Fibroblast of skin of right biceps (primary cell): ENCODE measurements around the gene ABLIM1.

Experiments
- DNase-seq: peaks from one replicate; pipeline ENCODE4 v3.0.0-alpha.2; 2013

ABLIM1 gene

DNA sequence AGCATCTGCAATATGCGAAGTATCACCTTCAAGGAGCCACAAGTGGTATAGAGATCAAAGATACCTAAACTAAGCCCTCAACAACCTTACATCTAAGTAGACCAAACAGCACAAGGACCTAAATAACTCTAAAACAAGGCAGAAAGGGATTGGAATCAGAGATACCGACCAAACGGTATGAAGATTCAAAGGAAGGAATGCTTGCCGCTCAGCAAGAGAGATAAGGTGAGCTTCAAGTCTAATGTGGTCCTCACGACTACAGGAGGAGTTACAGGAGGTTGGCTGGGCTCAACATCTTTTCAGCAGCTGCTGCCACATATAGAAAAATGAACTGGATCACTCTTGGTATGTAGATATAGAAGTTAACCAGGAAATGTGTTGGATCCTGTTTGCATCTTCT is 11.6 kb downstream of the ABLIM1 start:
- DNase-seq = no peak

DNA sequence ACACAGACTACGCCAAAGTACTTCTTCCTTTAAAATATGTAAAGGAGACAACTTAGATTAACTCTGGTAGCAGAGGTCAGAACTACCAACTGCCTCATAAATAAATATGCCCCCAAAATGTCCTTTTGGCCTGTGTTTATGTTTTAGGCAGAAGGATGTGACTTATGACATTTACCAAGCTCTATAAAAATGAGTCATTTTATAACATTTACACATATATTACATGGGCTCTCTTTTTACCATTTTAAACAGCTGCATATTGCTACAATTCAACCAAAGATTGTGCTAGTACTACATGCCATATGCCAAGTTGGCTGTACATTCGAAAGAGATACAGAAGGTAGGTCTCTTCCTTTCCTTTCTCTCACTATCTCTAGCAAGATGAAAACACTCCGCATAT is 12.4 kb downstream of the ABLIM1 start:
- no peak for DNase-seq

DNA sequence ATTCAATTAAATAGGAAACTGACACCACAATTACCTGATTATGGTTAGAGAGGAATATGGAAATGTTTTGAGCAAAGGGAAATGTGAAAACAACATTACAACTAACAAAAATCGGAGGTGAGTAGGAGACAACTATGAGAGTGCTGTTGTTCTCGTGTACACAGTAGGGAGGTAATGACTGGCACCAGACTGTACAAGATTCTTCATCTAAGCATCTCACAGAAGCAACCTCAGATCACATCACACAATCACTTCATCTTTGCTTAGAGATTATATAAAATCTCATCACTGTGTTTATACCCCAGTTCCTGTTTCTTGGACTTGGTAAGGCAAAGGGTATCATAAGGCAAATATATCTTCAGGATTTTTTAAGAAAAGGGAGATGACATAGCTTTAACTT is 14.9 kb downstream of the ABLIM1 start:
- DNase-seq = no peak

DNA sequence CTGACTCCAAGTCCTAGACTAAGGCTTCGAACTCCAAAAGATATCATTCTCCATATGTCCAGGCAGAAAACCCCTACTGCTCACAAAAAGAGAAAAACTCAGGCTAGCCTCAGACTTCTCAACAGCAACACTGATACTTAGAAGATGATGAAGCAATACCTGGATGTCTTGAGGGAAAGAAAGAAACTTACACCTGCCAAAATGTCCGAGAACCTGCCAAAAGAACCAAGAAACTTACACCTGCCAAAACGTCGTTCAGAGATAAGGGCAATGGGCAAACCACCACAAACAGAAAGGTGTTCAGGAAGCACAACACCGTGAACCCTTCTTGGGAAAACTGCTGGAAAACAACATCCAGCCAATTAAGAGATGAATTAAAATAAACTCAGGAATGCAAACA is 15.3 kb downstream of the ABLIM1 start:
- no peak for DNase-seq

DNA sequence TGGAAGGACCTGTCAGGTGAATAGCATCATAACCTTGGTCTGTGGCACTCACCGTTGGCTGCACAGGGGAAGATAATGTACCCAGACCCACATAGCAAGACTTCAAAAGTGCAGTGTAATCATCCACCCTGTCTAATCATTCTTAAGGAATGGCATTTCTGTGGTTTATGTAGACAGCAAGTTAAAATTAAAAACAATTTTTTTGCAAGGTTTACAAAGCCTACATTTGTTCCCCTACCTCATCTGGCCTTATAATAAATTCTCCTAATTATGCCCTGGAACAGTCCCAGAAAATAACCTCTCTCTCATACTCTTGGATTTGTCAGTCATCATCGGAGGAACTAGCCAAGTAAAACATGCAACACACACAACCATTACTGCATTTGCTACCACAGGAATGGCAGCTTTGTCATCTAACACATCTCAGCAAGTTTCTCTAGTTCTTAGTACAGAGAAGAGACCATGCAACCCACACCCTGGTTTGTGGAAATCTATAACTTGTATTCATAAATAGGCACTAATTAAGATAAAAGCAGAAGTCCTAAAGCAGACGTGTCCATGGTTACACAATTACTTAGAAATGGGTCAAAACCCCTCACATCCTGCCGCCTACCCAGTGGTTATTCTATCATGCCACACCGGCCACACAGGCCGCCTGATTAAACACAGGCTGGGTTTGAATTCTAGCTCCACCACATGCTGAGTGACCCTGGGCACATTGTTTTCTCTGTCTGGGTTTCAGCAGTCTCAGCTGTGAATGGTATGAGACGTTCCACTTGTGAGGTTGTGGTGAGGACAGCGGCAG is 19.1 kb downstream of the ABLIM1 start:
- peak; percentile 97 for DNase-seq

DNA sequence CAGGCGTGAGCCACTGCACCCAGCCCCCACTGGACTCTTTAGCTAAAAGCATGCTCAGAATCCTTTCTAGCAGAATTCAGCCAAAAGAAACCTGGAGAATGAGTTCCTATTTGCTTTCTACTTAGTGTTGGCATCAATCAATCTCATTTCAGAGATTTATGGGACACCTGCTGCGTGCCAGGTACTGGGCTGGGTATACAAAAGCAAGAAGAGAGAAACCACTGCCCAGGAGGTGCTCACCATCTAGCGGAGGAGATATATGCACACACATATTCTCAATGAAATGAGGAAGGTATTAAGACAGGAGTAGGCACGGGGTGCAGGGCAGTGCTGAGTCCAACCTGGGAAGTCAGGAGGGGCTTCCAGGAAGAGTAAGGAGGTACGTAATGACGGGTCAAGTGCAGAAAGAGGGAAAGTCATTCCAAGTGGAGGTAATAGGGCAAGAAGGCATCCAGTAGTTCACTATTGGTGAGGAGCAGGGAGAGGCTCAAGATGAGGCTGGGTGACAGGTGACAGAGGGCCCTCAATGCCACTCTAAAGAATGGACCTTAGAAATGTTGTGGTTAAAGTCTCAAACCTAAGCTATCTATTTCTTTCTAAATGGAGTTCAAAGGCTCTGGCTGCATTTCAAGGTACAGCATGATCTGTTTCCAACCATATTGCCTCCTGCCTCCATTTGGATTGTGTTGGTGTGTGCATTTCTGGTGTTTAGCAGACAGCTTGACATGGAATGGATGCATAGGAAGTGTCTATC is 22.1 kb downstream of the ABLIM1 start:
- DNase-seq = no peak

DNA sequence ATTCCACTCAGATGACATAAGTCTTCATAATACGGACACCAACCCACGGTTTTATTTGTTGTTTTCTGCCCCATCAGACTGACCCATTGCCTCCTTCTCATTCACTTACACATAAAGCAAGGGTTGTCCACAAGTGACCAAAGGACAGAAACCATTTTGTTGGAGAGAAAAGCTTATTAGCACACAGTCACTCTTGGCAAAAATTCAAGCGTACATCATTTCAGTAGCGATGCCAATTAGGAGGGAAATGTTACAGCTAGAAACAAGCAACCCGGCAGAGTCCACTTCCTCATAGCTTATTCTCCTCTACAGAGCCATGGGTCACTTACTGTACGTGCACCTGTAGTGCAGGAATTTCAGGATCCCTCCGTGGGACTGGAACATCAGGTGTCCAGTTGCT is 23.0 kb downstream of the ABLIM1 start:
- DNase-seq = peak; percentile 15

DNA sequence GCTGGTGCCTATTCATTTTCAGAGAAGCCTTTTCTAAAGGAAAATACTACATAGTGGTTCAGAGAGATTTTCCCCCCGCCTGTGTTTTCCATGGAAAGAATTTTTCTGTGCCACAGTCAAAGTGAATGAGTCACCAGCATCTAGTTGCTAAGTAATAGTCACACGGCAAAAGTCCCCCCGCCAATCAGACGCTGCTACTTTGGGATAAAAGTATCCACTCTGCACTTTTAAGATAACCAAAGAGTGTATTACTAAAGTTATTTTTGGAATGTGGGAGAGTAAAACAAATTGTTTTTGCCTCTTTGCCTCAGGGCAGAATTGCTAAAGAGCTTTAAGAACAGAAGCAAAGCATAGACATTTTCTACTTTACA is 23.5 kb downstream of the ABLIM1 start:
- peak; percentile 94 for DNase-seq

DNA sequence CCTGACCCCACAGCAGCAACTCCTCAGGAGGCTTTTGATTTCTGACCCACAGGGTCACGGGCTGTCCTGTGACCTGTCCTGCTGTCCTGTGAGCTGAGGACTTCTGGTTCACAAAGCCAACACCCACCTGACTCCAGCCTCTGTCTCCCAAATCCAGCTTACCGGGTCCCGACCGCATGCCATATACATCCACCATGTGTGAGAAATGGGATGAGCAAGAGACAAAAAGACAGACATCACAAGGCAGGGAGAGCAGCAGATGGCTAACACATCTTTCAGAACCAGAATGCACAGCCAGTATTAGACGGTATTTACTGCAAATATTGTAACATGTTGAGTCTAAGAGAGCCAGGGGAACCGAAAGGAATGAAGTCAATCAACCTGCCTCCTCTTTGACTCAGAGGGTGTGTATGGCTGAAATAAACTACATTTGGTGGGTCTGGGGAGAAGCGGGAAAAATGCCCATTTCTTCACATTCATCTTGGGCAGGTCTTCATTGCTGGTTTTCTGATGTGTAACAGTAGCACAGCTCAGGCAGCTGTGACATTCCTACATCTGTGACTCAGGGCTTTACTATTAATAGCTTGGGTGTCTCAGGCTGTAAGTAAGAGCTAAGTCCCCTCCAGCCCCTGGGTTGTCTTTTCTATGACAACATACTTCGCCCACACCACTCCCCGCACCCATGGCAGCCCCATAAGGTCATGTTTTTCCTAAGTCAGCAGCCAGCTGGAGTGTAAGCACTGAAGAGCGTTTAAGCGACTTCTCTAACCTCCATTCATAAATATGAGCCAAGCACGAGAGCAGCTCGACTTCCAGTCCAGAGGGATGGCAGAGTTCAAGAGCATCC is 25.0 kb downstream of the ABLIM1 start:
- DNase-seq = peak; percentile 97

DNA sequence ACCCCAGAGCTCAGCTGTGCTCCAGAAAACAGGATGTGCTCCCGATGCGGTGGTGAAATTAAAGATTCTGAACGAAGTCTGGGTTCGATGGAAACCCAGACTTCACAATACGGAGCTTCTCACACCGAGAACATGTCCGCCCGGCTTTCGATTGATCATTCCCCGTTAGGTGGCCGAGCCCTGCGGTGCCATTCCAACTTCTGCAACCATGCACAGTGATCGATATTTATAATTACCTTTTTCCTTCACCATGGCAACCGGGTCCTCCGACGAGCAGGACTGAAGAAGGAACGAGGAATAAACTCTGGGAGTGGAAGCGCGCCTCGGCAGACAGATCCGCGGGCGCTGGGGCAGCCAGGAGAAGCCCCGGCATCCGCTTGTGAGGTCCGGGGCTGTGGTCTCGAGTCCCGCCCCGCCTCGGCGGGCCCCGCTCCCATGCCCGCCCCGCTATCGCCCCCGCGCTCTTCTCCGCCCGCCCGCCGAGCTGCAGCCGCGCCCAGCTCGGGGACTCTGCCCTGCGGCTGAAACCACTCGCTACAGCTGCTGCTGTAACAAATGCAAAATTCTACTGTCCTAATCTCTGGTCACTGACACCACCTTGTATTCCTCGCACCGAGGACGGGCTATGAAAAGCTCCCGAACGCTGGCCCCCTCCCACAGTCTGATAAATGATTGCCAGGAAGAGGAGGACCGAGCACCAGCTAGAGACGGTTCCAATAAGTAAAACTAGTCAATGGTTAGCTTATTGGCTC is 26.2 kb downstream of the ABLIM1 start:
- peak; percentile 28 for DNase-seq

DNA sequence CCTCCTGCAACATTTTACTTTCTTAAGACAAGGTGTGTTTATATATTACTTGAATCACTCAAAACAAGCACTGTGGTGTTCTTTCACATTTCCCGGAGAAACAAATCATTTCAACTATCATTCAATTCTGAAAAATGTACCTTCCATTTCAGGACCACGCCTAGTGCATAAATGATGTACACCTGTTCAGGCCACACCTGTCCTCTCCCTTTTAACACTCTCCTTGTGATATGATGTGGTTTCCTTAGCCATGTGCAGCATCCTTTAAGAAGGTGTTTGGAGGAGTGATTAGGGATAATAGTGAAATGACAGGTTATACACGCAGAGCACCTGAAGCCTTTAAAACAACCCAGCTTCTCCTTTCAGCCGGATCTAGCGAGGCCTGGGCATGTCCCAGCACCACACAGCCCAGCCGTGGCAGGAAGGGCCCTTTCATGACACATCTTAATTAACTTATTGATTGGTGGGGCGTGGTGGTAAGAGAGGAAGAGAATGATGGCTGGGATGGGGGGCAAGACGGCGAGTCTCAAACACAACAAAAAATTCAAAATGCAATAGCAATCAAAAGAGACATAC is 26.9 kb downstream of the ABLIM1 start:
- no peak for DNase-seq

DNA sequence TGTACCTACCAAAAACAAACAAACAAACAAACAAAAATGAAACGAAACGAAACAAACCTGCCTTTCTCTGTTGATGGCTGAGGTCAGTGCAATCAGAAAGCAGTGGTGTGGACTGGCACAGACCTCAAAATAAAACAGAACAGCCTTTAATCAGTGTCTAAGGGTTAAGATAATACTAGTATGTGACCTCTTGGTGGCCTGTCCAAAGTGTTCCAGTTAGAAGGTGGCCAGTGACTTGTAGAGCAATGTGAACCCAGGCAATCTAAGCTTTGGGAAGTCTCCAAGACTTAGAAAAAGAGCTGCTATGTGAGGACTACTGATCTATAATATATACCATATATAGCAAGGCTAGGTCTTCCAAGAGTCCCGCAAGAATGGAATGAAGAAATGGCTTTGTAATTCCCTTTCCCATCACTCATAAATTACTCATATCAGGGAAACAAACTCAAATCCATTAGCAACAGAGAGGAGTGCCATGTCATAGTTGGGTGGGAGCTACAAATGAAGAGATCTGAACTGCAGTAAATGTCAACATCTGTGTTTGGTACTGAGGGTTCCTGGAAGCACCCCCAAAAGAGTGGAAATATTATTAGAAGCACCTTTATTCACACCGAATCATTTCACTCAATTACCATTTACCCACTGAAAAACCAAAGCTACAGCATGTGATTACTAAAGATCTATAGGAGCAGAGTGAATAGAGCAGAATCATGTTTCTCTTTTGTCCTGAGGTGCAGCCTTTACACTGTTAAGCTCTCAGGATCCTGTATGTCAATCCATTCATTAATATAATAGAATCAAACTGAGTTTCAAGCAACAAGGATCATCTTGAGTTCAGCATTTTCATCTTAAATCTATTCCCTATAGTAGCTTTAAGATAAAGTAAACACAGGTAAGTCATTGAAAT is 28.0 kb downstream of the ABLIM1 start:
- DNase-seq = peak; percentile 78

DNA sequence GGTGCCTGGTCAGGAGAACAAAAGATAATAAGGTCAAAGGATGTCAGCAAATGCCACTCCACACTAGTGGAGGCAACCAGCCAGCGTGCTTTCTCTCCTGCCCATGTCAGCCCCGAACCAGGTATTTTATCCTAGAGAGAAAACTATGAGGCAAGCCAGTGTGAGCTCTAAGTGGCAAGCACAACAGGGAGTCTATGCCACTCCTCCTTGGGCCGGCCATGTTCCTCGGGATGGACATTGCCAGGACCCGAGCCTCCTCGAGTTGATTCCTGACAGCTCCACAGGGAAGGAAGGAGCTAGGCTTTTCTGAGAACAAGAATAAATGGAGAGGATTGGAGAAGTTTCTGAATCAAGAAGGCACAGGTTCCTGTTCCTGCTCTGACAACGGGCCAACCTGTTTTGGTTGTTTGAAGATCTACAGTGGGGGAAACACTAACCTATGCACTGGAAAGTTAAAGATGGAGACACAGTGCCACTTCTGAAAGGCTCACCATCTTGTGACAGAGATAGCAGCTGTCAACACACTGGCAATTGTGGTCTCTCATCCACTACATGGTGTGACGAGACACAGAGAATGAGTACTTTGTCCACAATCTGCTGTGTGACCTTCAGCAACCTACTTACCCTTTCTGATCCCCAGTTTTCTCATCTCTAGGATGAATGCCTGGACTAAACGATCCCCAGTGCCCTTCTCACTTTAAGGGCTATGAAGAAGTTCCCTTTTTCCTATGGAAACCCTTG is 28.8 kb downstream of the ABLIM1 start:
- DNase-seq = no peak

DNA sequence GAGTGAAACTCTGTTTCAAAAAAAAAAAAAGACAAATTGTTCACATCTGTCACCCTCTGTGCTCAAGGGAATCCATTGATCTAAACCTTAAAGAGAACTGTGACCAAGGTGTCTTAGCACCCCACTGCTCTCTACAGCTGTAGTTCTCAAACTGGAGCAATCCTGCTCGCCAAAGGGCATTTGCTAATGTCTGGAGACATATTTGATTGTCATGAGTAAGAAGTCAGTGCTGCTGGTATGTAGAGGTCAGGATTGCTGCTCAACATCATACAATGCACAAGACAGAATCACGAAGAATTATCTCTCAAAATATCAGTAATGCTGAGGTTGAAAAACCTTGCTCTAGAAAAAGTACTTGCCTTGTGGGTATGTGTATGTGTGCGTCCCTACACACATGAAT is 30.0 kb downstream of the ABLIM1 start:
- DNase-seq = no peak

DNA sequence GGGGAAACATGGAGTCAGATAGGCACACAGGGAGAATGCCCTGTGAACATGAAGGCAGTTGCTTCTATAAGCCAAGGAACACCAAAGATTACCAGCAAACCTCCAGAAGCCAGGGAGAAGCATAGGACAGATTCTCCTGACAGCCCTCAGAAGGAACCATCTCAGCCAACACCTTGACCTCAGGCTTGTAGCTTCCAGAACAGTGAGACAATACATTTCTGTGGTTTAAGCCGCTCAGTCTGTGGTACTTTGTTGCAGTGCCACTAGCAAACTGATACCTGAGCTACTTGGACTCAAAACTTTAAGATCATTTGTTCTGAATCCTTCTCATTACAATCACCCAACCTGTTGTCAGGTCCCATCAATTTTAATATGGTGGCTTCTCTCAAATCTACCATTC is 31.2 kb downstream of the ABLIM1 start:
- peak; percentile 22 for DNase-seq

DNA sequence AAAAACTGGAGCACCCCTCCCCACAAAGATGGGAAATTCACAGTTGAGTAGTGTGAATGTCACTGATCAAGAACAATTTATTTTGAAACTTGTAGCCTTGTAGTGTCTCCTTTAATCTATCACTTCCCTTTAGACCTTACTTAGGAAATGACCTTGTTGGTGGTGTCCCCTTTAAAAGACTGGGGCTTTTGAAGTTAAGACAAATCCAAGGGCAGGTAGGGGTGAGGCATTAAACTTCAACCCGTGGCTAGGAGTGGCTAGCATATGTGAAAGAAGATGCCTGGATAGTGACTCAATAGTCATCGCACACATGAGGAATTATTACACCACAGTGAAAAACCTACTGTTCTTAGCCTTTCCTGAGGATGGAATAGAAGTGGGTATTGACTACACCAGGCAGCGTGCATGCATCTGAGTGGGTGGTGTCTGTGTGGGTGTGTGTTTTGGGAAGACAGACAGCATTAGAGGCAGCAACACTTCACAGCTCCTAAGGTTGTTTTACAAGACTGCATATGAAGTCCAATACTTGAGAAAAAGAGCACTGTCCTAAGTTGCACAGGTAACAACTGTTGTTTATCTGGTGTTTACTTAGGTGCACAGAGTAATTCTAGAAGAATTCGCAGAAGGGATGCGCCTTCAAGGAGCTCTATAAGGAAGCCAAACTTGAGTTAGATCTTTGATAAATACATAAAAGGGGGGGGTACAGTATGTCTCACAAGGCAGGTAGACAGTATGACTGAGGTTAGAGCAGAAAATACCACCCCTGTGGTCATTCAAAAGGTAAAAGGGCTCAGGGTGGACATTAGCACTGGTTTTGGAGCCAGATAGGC is 32.9 kb downstream of the ABLIM1 start:
- peak; percentile 36 for DNase-seq

DNA sequence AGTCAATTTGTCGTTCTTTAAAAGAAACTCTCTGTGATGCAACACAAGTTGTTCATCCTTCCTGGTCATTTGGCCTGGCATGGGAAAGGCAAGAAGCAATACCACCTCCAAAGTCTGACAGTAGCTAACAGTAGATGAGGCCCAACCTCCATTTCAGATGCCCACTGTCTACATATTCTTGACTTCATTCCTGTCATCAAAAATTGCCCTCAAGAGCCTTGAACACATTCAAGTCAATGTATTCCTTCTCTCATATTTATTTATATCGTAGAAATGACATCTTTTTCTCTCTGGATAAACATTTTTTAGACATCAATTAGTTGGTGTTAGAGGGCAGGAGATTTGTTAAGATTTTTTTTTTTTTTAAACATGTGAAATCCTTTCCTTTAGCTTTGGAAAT is 33.7 kb downstream of the ABLIM1 start:
- no peak for DNase-seq

DNA sequence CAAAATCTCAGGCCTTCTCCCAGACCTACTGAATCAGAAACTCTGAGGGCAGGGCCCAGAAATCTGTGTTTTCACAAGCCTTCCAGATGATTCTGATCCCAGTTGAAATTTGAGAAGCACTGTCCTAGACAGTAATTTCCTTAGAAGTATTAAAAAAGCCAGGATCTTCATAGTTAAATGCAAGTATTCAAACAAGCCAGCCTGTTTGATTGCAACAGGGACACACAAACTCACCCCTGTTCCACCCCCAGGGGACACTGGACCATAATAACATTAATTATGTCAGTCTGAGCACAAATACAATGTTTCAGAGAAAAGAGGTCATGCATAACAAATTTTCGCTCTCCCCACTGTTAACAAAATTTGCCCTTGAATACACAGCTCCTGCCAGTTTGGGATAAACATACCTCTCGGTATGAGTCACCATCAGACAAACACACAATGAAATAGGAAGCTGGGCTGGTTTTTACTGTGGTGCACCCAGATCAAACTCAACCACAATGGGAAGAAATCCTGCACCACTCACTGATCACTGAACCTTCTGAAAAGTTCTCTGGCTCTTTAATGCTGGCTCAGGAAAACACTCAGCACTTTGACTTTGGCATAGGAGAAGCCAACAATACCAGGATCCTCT is 34.3 kb downstream of the ABLIM1 start:
- peak; percentile 87 for DNase-seq

DNA sequence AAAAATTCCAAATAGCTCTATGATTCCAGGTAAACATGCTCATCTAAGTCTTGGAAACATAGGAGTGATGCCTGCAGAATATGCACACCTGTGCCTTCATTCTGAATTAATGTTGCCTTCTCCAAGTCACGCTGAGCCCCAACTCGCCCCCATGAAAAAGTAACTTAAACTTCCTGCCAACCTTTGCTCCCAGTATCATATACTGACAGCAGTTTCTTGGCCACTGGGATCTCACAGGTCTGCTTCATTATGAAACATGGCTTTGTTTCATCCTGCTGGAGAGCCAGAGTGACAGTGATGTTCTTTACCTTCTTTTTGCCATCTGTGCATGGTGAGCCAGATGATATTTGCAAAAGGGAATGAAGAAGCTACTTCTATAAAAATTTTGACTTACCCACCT is 34.9 kb downstream of the ABLIM1 start:
- DNase-seq = no peak
